H1 (cell line): ENCODE measurements around the gene NRP2.

Experiments used
- BRCA1 ChIP-seq: IDR thresholded peaks from 2 replicates; pipeline ENCODE4 v1.6.1; 2012; ENCODE audit warnings: low read depth, low read length, improper control_type of control experiment
- CTCF ChIP-seq, 3 experiments: IDR thresholded peaks; 1 replicate in 2 of 3; 2 replicates in 1 of 3; pipeline versions ENCODE4 v1.5.1 to v1.6.1; 2011; ENCODE audit warnings: low read length in 3 of 3, mild to moderate bottlenecking in 3 of 3, inconsistent platforms in 2 of 3, low read depth in 1 of 3, moderate library complexity in 1 of 3; ENCODE audit not compliant: insufficient read depth in 1 of 3; ENCODE audit errors: control extremely low read depth in 1 of 3
- POLR2A ChIP-seq, 2 experiments: IDR thresholded peaks; 1 replicate in 1 of 2; 2 replicates in 1 of 2; pipeline ENCODE4 v1.6.1; 2011; ENCODE audit warnings: low read depth in 2 of 2, low read length in 2 of 2, mild to moderate bottlenecking in 2 of 2; ENCODE audit errors: control extremely low read depth in 1 of 2
- POLR2AphosphoS5 ChIP-seq: IDR thresholded peaks from 2 replicates; pipeline ENCODE4 v1.6.1; 2011; ENCODE audit warnings: low read depth, low read length

GRCh38 chr2:205654878-205655605 is 27.3 kb upstream of the NRP2 start:
- no peak for TF ChIP-seq BRCA1
- TF ChIP-seq CTCF (IDR thresholded peaks at IDR 0.05; ENCODE audit: control extremely low read depth in 1 of 3, insufficient read depth in 1 of 3, low read depth in 1 of 3, low read length in 3 of 3) = no peak
- TF ChIP-seq POLR2A (IDR thresholded peaks at IDR 0.05; ENCODE audit: control extremely low read depth in 1 of 2, low read depth in 2 of 2, low read length in 2 of 2) = no peak
- no peak for TF ChIP-seq POLR2AphosphoS5
